Measurements from ENCODE around the gene CYBA. TPM values are rescaled to one million over a fixed set of nuclear protein-coding genes. Genes with fewer than 3 reads are reported as not detected.
A peak's percentile ranks its signal among the peaks of the same experiment; 100 is the strongest.

CYBA gene
- total and polyA plus RNA-seq, 9 of the 15 experiments (the other 6 are each of a cell fraction or from before 2014, with no cell fraction given), result 0.34 to 683 (median 93.0) TPM

GRCh38 chr16:88628512-88628974 lies 22.3 kb downstream of the CYBA start:
- ChIA-PET POLR2A (interaction anchor here (0.8 to 2.3 kb wide), 3 partner anchors 8 to 11 kb away, joined by 4 to 12 read pairs (median 7); partner anchors contain the start of gene IL17C), CTCF (ENCODE audit: low intra/inter-chr PET ratio) (no interaction called here)
- Histone ChIP-seq H4K20me1 (replicated peaks; ENCODE audit: control insufficient read depth, insufficient read depth, low read length) (0 out of 2 replicates have a peak, but pooled peaks cover 6% of the 10 kb centered on the region), H2AFZ (ENCODE audit: low read depth, low read length) (peak overlapping the region; percentile 61), H3K27ac (ENCODE audit: extremely low read depth, low read depth, low read length) (peak overlapping the region; percentile 73), H3K9ac (ENCODE audit: insufficient read depth in 1 of 2, low read depth in 2 of 2, low read length in 2 of 2) (peak overlapping the region; percentile 38 to 65; a peak in 3 of 4 replicates), H3K4me3 (no peak overlapping the region), H3K4me1 (replicated peaks in 1 of 2; ENCODE audit: control insufficient read depth in 2 of 2, insufficient read depth in 2 of 2, low read length in 2 of 2) (peaks cover 10 to 56% of the 10 kb centered on the region in 2 experiments; a peak in 4 of 5 replicates), H3K9me3 (replicated peaks; ENCODE audit: control insufficient read depth, insufficient read depth, low read depth, low read length) (no peaks in the 10 kb centered on the region), H3K9me1 (ENCODE audit: control insufficient read depth, insufficient read depth, low read length) (no peaks in the 10 kb centered on the region), H3K36me3 (ENCODE audit: control insufficient read depth, insufficient read depth, low read length) (peaks cover 94% of the 10 kb centered on the region), H3K79me2 (ENCODE audit: control insufficient read depth, insufficient read depth, low read length) (no peaks in the 10 kb centered on the region), H3K27me3 (ENCODE audit: control insufficient read depth in 2 of 2, insufficient read depth in 2 of 2, low read length in 2 of 2) (no peaks in the 10 kb centered on the region), H3K4me2 (ENCODE audit: insufficient read depth, low read length) (peak overlapping the region; percentile 24; the same call in 1 of the 2 replicates)
- DNase-seq (ENCODE audit: extremely low read depth in 1 of 4, low spot score in 3 of 4) (peak; percentile 77 to 90 (median 87)), FAIRE-seq (peak; percentile 97), ATAC-seq (peak; percentile 97)
- WGBS (ENCODE audit: insufficient coverage, low coverage, missing lambda C conversion rate), result 38% methylated on average over 12 of the region's 12 CpGs
- intact Hi-C loops (cut with micrococcal nuclease), result loop anchor here (5.0 kb wide), 1 partner anchor 59 kb away; the partner anchor contains the start of gene SNAI3
- in situ Hi-C loops (cut with MboI), result no loop called here
- BruUV-seq (replicated peaks), result no TSS peak
- TF ChIP-seq SNIP1 (IDR thresholded peaks at IDR 0.05; ENCODE audit: low read depth) (peak; percentile 62; the same call in 1 of the 2 replicates), HDAC8 (tag; IDR thresholded peaks at IDR 0.05) (no peak), ZNF592 (IDR thresholded peaks at IDR 0.05) (peak; percentile 70; the same call in 1 of the 2 replicates), VEZF1 (CRISPR knock-in tag; IDR thresholded peaks at IDR 0.05) (peak; percentile 50; the same call in 1 of the 2 replicates), ESRRA (IDR thresholded peaks at IDR 0.05; ENCODE audit: borderline replicate concordance, low read depth) (peak; percentile 81), CCNT2 (IDR thresholded peaks at IDR 0.05; ENCODE audit: borderline replicate concordance, extremely low read depth, insufficient read length, low read depth, low read length) (no peak), MYNN (IDR thresholded peaks at IDR 0.05) (0 out of 2 replicates have a peak, but pooled peaks have one; percentile 24), MYNN (CRISPR knock-in tag; IDR thresholded peaks at IDR 0.05) (no peak), PCBP1 (IDR thresholded peaks at IDR 0.05; ENCODE audit: low read depth, low read length, poor library complexity, severe bottlenecking) (no peak), ZNF79 (CRISPR knock-in tag; IDR thresholded peaks at IDR 0.05; ENCODE audit: low read depth) (no peak), ESRRB (CRISPR knock-in tag; IDR thresholded peaks at IDR 0.05; ENCODE audit: borderline replicate concordance) (no peak), HDAC2 (IDR thresholded peaks at IDR 0.05) (peak; percentile 52; the same call in 1 of the 2 replicates), GATAD2A (IDR thresholded peaks at IDR 0.05) (0 out of 2 replicates have a peak, but pooled peaks have one; percentile 29), ZNF24 (IDR thresholded peaks at IDR 0.05) (no peak; the same call in 1 of the 2 replicates), PCBP2 (IDR thresholded peaks at IDR 0.05; ENCODE audit: low read depth, low read length, poor library complexity, severe bottlenecking) (no peak), SREBF1 (IDR thresholded peaks at IDR 0.05; ENCODE audit: borderline replicate concordance, low read depth, low read length) (no peak), POLR2A (conservative IDR thresholded peaks at IDR 0.05) (no peak; the same call in 1 of the 2 replicates), PHF21A (IDR thresholded peaks at IDR 0.05; ENCODE audit: borderline replicate concordance, low read depth) (0 out of 2 replicates have a peak, but pooled peaks have one; percentile 35), MTA3 (IDR thresholded peaks at IDR 0.05; ENCODE audit: borderline replicate concordance) (peak; percentile 80; the same call in 1 of the 2 replicates)
